ENCODE data around the gene RFTN1.

RFTN1 gene

GRCh38 chr3:16513141-16514020, at the start of gene RFTN1:
Gene RFTN1 (minus strand): TSS chr3:16513699. CDS start chr3:16493869, 19,830 bp downstream.
- peak in 3 of 4 experiments; percentile 9 to 33 (median 25) for DNase-seq (ENCODE audit: low read depth in 4 of 4, low spot score in 1 of 4)

GRCh38 chr3:16559653-16560365, 46.3 kb upstream of the RFTN1 start:
- DNase-seq (ENCODE audit: low read depth in 4 of 4, low spot score in 1 of 4) = no peak

GRCh38 chr3:16554126-16554525, 40.6 kb upstream of the RFTN1 start:
- no peak for DNase-seq (ENCODE audit: low read depth in 4 of 4, low spot score in 1 of 4)

GRCh38 chr3:16552757-16553156, 39.3 kb upstream of the RFTN1 start:
- DNase-seq (ENCODE audit: low read depth in 4 of 4, low spot score in 1 of 4) = no peak

- no peak for DNase-seq (ENCODE audit: low read depth in 4 of 4, low spot score in 1 of 4)
These were observed 38.0 kb upstream of the RFTN1 start for GRCh38 chr3:16551342-16551976.

GRCh38 chr3:16550676-16551341, 37.3 kb upstream of the RFTN1 start:
- peak; percentile 55 to 70 (median 62) for DNase-seq (ENCODE audit: low read depth in 4 of 4, low spot score in 1 of 4)

- DNase-seq (ENCODE audit: low read depth in 4 of 4, low spot score in 1 of 4) = no peak
These were observed 36.8 kb upstream of the RFTN1 start for GRCh38 chr3:16550305-16550675.

- no peak for DNase-seq (ENCODE audit: low read depth in 4 of 4, low spot score in 1 of 4)
These were observed 35.2 kb upstream of the RFTN1 start for GRCh38 chr3:16548721-16549120.

- no peak for DNase-seq (ENCODE audit: low read depth in 4 of 4, low spot score in 1 of 4)
These were observed 34.3 kb upstream of the RFTN1 start for GRCh38 chr3:16547561-16548357.

GRCh38 chr3:16546186-16547010, 32.9 kb upstream of the RFTN1 start:
- no peak for DNase-seq (ENCODE audit: low read depth in 4 of 4, low spot score in 1 of 4)

GRCh38 chr3:16545413-16546185, 32.1 kb upstream of the RFTN1 start:
- DNase-seq (ENCODE audit: low read depth in 4 of 4, low spot score in 1 of 4) = no peak

GRCh38 chr3:16543242-16543864, 29.9 kb upstream of the RFTN1 start:
- DNase-seq (ENCODE audit: low read depth in 4 of 4, low spot score in 1 of 4) = no peak

- no peak for DNase-seq (ENCODE audit: low read depth in 4 of 4, low spot score in 1 of 4)
These were observed 25.0 kb upstream of the RFTN1 start for GRCh38 chr3:16538507-16538906.

GRCh38 chr3:16536996-16537395, 23.5 kb upstream of the RFTN1 start:
- no peak for DNase-seq (ENCODE audit: low read depth in 4 of 4, low spot score in 1 of 4)

- DNase-seq (ENCODE audit: low read depth in 4 of 4, low spot score in 1 of 4) = no peak
These were observed 22.8 kb upstream of the RFTN1 start for GRCh38 chr3:16536344-16536663.

GRCh38 chr3:16534640-16535262, 21.3 kb upstream of the RFTN1 start:
- no peak for DNase-seq (ENCODE audit: low read depth in 4 of 4, low spot score in 1 of 4)

GRCh38 chr3:16533928-16534574, 20.6 kb upstream of the RFTN1 start:
- no peak for DNase-seq (ENCODE audit: low read depth in 4 of 4, low spot score in 1 of 4)

GRCh38 chr3:16529264-16529663, 15.8 kb upstream of the RFTN1 start:
- DNase-seq (ENCODE audit: low read depth in 4 of 4, low spot score in 1 of 4) = no peak

Data from stimulated activated CD4-positive, alpha-beta T cell treated with anti-CD3 and anti-CD28 coated beads, Interleukin-1b, Interleukin-23, amount 100 ng/mL, for 24 hours (primary cell).